C4-2B (cell line): ENCODE results near the gene RRAD.
"Not testable (repeated sequence)": the region's sequence is repeated elsewhere in the genome, so short reads cannot be mapped to it uniquely, and the experiment has no call there.

Experiments
- H3K27ac ChIP-seq: fragments of 450-650 bp; 2 replicates; pipeline ENCODE4 v1.5.1; 2017
- CTCF ChIP-seq: fragments of 450-650 bp; conservative IDR thresholded peaks from 2 replicates; pipeline ENCODE4 v1.5.1; 2017; ENCODE audit warnings: mild to moderate bottlenecking
- ZFX ChIP-seq: fragments of 450-650 bp; IDR thresholded peaks from 2 replicates; pipeline ENCODE4 v1.6.1; 2017

The RRAD gene

GRCh38 chr16:66961914-66962313 is 36.6 kb upstream of the RRAD start:
- peak overlapping the region; percentile 33 for H3K27ac ChIP-seq
- no peak for TF ChIP-seq ZFX
- no peak for TF ChIP-seq CTCF

GRCh38 chr16:66961065-66961744 is 35.9 kb upstream of the RRAD start, which contains the start of gene CES3:
Gene CES3, plus strand, starts transcription at chr16:66961266. Its CDS starts 42 bp downstream, at chr16:66961308.
- H3K27ac ChIP-seq = peak within 1 kb of the TSS; percentile 33
- TF ChIP-seq CTCF = peak; percentile 90
- TF ChIP-seq ZFX = no peak

- no peak overlapping the region for H3K27ac ChIP-seq
- no peak for TF ChIP-seq ZFX
- no peak for TF ChIP-seq CTCF
Measured at GRCh38 chr16:66960270-66960669, 34.9 kb upstream of the RRAD start.

GRCh38 chr16:66959704-66960161 is 34.4 kb upstream of the RRAD start:
- H3K27ac ChIP-seq = no peak overlapping the region
- TF ChIP-seq ZFX = no peak
- no peak for TF ChIP-seq CTCF

- no peak overlapping the region for H3K27ac ChIP-seq
- TF ChIP-seq ZFX (no peak), CTCF (no peak)
Measured at GRCh38 chr16:66958857-66959703, 33.7 kb upstream of the RRAD start.

GRCh38 chr16:66956154-66956457 is 30.8 kb upstream of the RRAD start:
- H3K27ac ChIP-seq = not testable (repeated sequence)

- H3K27ac ChIP-seq = not testable (repeated sequence)
Measured at GRCh38 chr16:66955363-66956153, 30.2 kb upstream of the RRAD start.

GRCh38 chr16:66954097-66954659 is 28.8 kb upstream of the RRAD start:
- no peak overlapping the region for H3K27ac ChIP-seq
- peak; percentile 87 for TF ChIP-seq CTCF
- TF ChIP-seq ZFX = no peak
